ENCODE results near the gene SCGB1D1.

Gene SCGB1D1

GRCh38 chr11:62233730-62234129, 43.7 kb downstream of the SCGB1D1 start:
- no peak for DNase-seq (ENCODE audit: low read depth)

- DNase-seq (ENCODE audit: low read depth) = no peak
These were observed 46.2 kb downstream of the SCGB1D1 start for GRCh38 chr11:62236187-62236586.

- DNase-seq (ENCODE audit: low read depth) = no peak
These were observed 47.5 kb downstream of the SCGB1D1 start for GRCh38 chr11:62237499-62237898.

GRCh38 chr11:62238151-62238550, 48.1 kb downstream of the SCGB1D1 start:
- DNase-seq (ENCODE audit: low read depth) = no peak

- no peak for DNase-seq (ENCODE audit: low read depth)
These were observed 51.1 kb downstream of the SCGB1D1 start for GRCh38 chr11:62241095-62241494.

GRCh38 chr11:62242021-62242420, 52.0 kb downstream of the SCGB1D1 start, which contains the start of gene SCGB1D2:
TSS of gene SCGB1D2 (plus strand) at chr11:62242239. CDS start at chr11:62242308, 69 bp downstream.
- no peak for DNase-seq (ENCODE audit: low read depth)

Data from stimulated activated CD8-positive, alpha-beta memory T cell treated with anti-CD3 and anti-CD28 coated beads, Interleukin-7, amount 100 ng/mL, for 24 hours (primary cell).